ENCODE data around the gene SOAT1. TPM values are rescaled to one million over a fixed set of nuclear protein-coding genes. Genes with fewer than 3 reads are reported as not detected.

Gene SOAT1
- total and polyA plus RNA-seq, 10 of the 15 experiments (the other 5 are each of a cell fraction or from before 2014, with no cell fraction given) = 8.6 to 68.5 (median 22.3) TPM

- no peak for TF ChIP-seq USF1 (IDR thresholded peaks at IDR 0.05; ENCODE audit: borderline replicate concordance, extremely low read length, insufficient read depth, low read depth, low read length)
- no peak for TF ChIP-seq TBL1XR1 (IDR thresholded peaks at IDR 0.05; ENCODE audit: low read depth, low read length)
- TF ChIP-seq POLR2AphosphoS5 (IDR thresholded peaks at IDR 0.05; ENCODE audit: low read length) = no peak
- no peak for TF ChIP-seq ATF7 (IDR thresholded peaks at IDR 0.05; ENCODE audit: low read depth)
- TF ChIP-seq FOS (IDR thresholded peaks at IDR 0.05; ENCODE audit: borderline replicate concordance, extremely low read depth, insufficient read length) = no peak
Measured at GRCh38 chr1:179313004-179313403, 19.4 kb downstream of the SOAT1 start (continued).

DNA sequence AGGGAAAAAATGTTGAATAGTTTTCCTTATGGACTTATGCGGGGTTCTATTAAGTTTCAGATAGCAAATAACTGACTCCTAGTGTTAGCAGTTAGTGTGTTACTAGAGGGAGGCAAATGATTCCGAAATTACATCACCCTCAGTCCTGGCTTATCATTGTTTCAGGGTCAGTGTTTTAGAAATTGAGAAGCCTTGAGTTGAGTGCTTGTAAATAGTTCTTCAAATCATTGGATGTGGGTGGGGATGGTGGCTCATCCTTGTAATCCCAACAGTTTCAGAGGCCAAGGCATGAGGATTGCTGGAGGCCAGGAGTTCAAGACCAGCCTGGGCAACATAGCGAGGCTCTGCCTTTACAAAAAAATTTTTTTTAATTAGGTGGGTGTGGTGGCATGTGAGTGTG lies 21.3 kb downstream of the SOAT1 start:
- no TSS peak for BruUV-seq (replicated peaks)
- no peaks in the 10 kb centered on the region for H4K20me1 ChIP-seq (ENCODE audit: control insufficient read depth, insufficient read depth)
- in situ Hi-C loops (cut with MboI) = no loop called here
- no peaks in the 10 kb centered on the region; the same call in 1 of the 2 replicates for H3K4me1 ChIP-seq (ENCODE audit: control insufficient read depth, insufficient read depth, low read length)
- DNase-seq (ENCODE audit: low read depth, low spot score) = no peak
- ChIA-PET SMC1A (ENCODE audit: uncharacterized antibody, unreplicated experiment) (no interaction called here), POLR2A (no interaction called here), CTCF (interaction anchor here (2.1 kb wide), 1 partner anchor 22 kb away, joined by 6 read pairs; the partner anchor contains the start of gene SOAT1), RAD21 (ENCODE audit: unreplicated experiment) (no interaction called here)
- ATAC-seq = no peak
- TF ChIP-seq BHLHE40 (IDR thresholded peaks at IDR 0.05; ENCODE audit: borderline replicate concordance in 1 of 2, low read depth in 2 of 2, low read length in 1 of 2) (no peak), CBX5 (IDR thresholded peaks at IDR 0.05; ENCODE audit: low read depth) (no peak), ZNF207 (IDR thresholded peaks at IDR 0.05; ENCODE audit: borderline replicate concordance) (no peak)
- TF ChIP-seq, protein P1, sequence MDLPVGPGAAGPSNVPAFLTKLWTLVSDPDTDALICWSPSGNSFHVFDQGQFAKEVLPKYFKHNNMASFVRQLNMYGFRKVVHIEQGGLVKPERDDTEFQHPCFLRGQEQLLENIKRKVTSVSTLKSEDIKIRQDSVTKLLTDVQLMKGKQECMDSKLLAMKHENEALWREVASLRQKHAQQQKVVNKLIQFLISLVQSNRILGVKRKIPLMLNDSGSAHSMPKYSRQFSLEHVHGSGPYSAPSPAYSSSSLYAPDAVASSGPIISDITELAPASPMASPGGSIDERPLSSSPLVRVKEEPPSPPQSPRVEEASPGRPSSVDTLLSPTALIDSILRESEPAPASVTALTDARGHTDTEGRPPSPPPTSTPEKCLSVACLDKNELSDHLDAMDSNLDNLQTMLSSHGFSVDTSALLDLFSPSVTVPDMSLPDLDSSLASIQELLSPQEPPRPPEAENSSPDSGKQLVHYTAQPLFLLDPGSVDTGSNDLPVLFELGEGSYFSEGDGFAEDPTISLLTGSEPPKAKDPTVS (IDR thresholded peaks at IDR 0.05; ENCODE audit: low read depth, low read length) = no peak
- no peak overlapping the region for H2AFZ ChIP-seq (ENCODE audit: control insufficient read depth, low read depth, low read length)
- 94% methylated on average over 3 of the region's 3 CpGs for WGBS (ENCODE audit: insufficient coverage, insufficient replicate concordance, low lambda C conversion rate, missing lambda C conversion rate)
- FAIRE-seq = no peak
- H3K27me3 ChIP-seq (replicated peaks in 1 of 2; ENCODE audit: control insufficient read depth in 2 of 2, insufficient read depth in 2 of 2, low read length in 1 of 2) = no peaks in the 10 kb centered on the region
- H3K9me3 ChIP-seq (replicated peaks; ENCODE audit: control insufficient read depth, insufficient read depth, low read length) = no peaks in the 10 kb centered on the region; the same call in 2 of the 3 replicates
- H3K79me2 ChIP-seq (ENCODE audit: control insufficient read depth, insufficient read depth, low read length) = no peaks in the 10 kb centered on the region; the same call in none of the 2 replicates
- no peak overlapping the region for H3K27ac ChIP-seq (ENCODE audit: control insufficient read depth, insufficient read depth)
- intact Hi-C loops (cut with micrococcal nuclease; ENCODE audit: unreplicated experiment) = no loop called here
- H3K9ac ChIP-seq (ENCODE audit: control insufficient read depth, insufficient read depth, low read length) = no peak overlapping the region
- H3K4me2 ChIP-seq (ENCODE audit: control insufficient read depth, insufficient read depth) = no peak overlapping the region
- no peak overlapping the region for H3K4me3 ChIP-seq
- H3K36me3 ChIP-seq (ENCODE audit: control insufficient read depth in 2 of 2, insufficient read depth in 2 of 2, low read length in 1 of 2) = no peaks in the 10 kb centered on the region; a peak in 4 of 4 replicates
